Fibroblast of pulmonary artery (primary cell): ENCODE measurements around the gene LAMA3.

Experiments
- DNase-seq: peaks from one replicate; pipeline ENCODE4 v3.0.0-alpha.2; 2010; ENCODE audit warnings: low read depth
- H3K4me3 ChIP-seq: replicated peaks from 2 replicates; pipeline ENCODE4 v1.5.1; 2011; ENCODE audit warnings: low read depth, mild to moderate bottlenecking, control low read depth, low read length, moderate library complexity
- CTCF ChIP-seq: IDR thresholded peaks from 2 replicates; pipeline ENCODE4 v1.5.1; 2011; ENCODE audit warnings: mild to moderate bottlenecking, control low read depth, low read length, inconsistent platforms; ENCODE audit errors: missing control alignments

The LAMA3 gene

GRCh38 chr18:23900994-23901393 is 211.7 kb downstream of the LAMA3 start:
- peak; percentile 70 for DNase-seq
- peak; percentile 2 for TF ChIP-seq CTCF
- no peak overlapping the region for H3K4me3 ChIP-seq

- DNase-seq = no peak
- TF ChIP-seq CTCF = no peak
- no peak overlapping the region for H3K4me3 ChIP-seq
These were observed 213.1 kb downstream of the LAMA3 start for GRCh38 chr18:23902396-23902795.

GRCh38 chr18:23903971-23904370 is 214.7 kb downstream of the LAMA3 start:
- DNase-seq = no peak
- no peak overlapping the region for H3K4me3 ChIP-seq
- TF ChIP-seq CTCF = no peak

- no peak overlapping the region for H3K4me3 ChIP-seq
- no peak for DNase-seq
- TF ChIP-seq CTCF = no peak
These were observed 217.4 kb downstream of the LAMA3 start for GRCh38 chr18:23906658-23907057.

- H3K4me3 ChIP-seq = no peak overlapping the region
- DNase-seq = no peak
- TF ChIP-seq CTCF = no peak
These were observed 219.6 kb downstream of the LAMA3 start for GRCh38 chr18:23908827-23909226.

- H3K4me3 ChIP-seq = no peak overlapping the region
- TF ChIP-seq CTCF = no peak
- DNase-seq = no peak
These were observed 220.8 kb downstream of the LAMA3 start for GRCh38 chr18:23910032-23910431.

- no peak for TF ChIP-seq CTCF
- DNase-seq = peak; percentile 13
- H3K4me3 ChIP-seq = no peak overlapping the region
These were observed 223.1 kb downstream of the LAMA3 start for GRCh38 chr18:23912356-23912755.
